ENCODE results near the gene ITGAL.

DNA sequence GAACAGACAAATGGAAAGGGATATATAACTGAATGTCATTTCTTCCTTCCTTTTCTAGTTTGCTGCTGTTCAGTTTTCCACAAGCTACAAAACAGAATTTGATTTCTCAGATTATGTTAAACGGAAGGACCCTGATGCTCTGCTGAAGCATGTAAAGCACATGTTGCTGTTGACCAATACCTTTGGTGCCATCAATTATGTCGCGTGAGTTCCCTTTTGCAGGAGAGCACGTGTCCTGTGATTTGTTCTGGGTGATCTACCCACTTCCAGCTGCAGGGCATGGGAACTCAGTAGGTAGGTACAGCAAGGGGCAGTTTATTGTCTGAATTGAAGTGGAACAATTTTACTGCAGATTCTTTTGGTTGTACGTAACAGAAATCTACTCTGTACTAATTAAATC, 8.8 kb downstream of the ITGAL start:
- no peak for TF ChIP-seq POLR2AphosphoS5 (IDR thresholded peaks at IDR 0.05; ENCODE audit: low read depth, low read length)
- TF ChIP-seq TAF1 (IDR thresholded peaks at IDR 0.05; ENCODE audit: borderline replicate concordance, low read depth, low read length): no peak
- no peak for TF ChIP-seq POLR2A (IDR thresholded peaks at IDR 0.05; ENCODE audit: low read depth, low read length)
